SH-SY5Y (cell line): ENCODE results near the gene CYP4B1.

Experiments used
- GATA2 ChIP-seq: IDR thresholded peaks from 2 replicates; pipeline ENCODE4 v1.6.1; 2011; ENCODE audit warnings: mild to moderate bottlenecking, low read depth, low read length
- GATA3 ChIP-seq: IDR thresholded peaks from 2 replicates; pipeline ENCODE4 v1.6.1; 2011; ENCODE audit warnings: low read depth, mild to moderate bottlenecking, low read length, moderate library complexity

DNA sequence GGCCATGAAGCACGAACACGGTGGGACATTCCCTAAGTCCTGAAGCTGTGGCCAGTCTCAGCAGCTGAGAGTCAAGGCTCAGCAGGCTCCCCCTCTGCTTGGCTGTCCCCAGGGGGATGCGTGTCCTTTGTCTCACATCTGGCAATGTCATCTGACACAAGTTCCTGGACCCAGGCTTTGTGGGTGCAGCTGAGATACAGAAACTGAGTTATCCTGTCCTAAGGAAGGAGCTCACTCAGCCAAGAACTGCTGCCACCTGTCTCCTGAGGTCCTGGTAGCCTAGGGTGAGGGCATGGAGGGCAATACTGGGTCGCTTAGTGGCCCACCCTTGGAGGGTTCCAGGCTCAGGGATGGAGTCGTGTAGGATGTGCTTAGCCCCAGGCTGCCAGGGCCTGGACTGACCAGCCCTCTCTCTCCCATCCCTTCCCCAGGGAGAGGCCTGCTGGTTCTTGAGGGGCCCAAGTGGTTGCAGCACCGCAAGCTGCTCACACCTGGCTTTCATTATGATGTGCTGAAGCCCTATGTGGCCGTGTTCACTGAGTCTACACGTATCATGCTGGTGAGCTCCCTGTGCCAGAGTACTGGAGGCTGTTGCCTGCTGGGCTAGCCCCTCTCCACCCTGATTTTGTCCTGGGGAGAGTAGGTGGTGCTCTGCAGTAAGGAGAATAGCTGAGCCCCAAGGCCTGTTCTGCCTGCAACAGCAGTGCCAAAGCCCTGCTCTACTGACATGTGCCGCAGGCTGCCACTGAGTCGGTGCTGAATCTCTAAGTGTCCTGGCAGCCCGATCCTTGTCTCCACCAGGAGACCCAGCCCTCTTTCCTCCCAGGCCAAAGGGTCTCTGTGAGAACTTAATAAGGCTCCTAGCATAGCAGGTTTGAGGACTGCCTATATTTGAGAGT, 13.5 kb downstream of the CYP4B1 start:
- TF ChIP-seq GATA2 (no peak), GATA3 (no peak)
